Stimulated activated CD4-positive, alpha-beta T cell treated with anti-CD3 and anti-CD28 coated beads, Interleukin-4, amount 100 ng/mL, for 24 hours (primary cell): ENCODE results near the gene EML4.
A peak's percentile ranks its signal among the peaks of the same experiment; 100 is the strongest.

Source experiments
- DNase-seq: peaks from one replicate; pipeline ENCODE4 v3.0.0-alpha.2; 2020

Gene EML4

DNA sequence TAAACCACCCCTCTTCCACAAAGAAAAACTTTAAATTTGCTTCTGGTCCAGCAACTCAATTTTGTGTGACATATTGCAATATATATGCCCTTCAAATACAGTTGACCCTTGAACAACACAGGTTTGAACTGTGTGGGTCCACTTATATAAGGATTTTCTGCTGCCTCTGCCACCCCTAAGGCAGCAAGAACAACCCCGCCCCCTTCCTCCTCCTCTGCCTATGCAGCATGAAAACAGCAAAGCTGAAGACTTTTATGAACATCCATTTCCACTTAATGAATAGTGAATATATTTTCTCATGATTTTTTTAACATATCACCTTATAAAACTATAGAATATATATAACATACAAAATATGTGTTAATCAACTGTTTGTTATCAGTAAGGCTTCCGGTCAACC is 58.3 kb downstream of the EML4 start:
- DNase-seq = no peak

DNA sequence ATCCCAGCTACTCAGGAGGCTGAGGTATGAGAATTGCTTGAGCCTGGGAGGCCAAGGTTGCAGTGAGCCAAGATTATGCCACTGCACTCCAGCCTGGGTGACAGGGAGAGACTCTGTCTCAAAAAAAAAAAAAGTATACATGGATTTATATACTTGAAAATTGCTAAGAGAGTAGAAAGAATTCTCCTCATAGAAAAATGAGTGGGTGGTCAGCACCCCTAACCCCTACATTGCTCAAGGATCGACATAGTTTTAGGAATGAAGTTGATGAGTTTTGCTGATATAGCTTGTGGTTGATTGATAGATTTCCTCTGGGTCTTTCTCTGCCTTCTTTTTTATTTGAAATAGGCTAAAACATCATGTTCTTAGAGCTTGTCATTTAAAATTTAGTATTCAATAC is 58.9 kb downstream of the EML4 start:
- DNase-seq = no peak

DNA sequence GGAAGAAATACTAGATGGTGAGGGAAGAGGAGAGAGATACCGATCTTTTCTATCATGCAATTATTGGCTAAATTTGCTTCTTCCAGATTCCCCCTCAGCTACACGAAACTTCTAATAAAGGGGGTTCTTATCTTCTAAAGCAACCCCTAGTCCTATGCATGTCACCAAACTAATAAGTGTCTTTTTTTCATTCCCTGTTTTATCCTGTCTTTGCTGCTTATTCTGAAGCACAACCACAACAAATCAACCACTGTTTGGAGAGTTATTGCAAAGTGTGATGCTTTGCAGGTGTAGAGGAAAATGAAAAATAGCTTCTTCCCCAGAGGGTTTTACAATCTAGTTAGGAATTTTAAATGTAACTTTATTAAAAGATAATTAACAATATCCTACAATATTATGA is 60.8 kb downstream of the EML4 start:
- DNase-seq = no peak

DNA sequence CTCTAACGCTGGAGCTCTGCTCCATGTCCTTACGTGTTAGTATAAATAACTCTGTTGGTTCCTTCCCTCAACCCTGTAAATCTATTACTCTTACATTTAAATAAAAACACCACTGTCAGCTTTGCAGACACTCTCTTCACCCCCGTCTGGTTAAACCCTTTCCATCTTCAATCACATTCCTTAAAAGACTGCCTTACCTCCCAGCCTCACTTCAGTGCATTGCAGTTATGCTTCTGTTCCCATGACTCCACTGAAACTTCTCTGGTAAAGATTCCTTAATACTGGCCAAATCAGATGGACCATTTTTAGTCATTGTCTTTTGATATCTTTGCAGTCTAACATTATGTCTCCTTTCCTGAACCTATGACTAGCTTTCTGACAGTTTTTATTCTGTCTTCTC is 61.7 kb downstream of the EML4 start:
- DNase-seq = no peak

DNA sequence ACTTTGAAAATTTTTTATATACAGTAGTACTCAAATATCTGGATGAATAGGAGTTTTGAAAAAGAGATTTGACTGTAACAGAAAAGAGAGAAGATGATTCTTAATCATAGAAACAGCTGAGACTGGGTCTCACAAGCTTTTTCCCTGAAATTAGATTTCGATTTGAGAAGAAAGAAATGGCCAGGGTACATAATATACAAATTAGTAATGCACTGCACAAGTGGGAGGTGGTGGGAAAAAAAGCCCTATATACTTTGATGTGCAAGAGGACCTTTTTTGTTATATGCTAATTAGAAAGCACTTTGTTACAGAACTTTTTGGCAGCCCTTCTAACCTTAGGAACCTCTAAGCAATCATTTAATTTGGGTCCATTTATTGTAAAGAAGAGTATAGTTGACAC is 62.9 kb downstream of the EML4 start:
- DNase-seq = peak; percentile 35

DNA sequence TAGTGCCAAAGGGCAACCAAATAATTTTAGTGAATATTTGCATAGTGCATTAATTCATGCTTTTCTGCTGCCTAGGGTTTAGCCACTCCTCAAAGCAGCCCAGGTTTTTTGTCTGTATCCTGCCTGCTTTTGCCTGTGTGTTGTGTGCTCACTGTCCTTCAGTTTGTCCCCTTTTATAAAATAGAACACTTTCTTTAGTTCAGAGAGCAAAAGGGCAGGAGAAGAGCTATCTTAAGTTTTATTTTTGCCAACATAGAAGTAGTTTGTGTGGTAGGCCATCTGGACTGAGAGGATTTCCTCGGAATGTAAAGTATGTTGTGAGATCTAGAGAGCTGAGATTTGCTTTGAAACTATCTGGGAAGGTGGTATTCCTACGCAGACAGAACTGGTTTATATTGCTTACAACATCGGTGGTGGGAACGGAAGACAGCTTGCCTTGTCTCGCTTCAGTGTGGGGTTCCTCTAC is 64.9 kb downstream of the EML4 start:
- DNase-seq = no peak

DNA sequence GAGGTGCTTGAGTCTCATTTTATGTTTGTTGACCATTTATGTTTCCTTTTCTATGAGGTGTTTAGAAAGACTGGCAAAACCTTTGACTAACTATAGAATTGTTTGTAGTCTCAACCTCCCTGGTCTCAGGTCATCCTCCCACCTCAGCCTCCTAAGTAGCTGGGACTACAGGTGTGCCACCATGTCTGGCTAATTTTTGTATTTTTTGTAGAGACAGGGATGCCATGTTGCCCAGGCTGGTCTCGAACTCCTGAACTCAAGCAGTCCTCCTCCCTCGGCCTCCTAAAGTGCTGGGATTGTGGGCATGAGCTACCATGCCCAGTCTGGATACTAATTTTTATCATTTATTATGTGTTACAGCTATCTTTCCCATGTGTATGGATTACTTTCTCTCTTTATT is 67.8 kb downstream of the EML4 start:
- DNase-seq = no peak

DNA sequence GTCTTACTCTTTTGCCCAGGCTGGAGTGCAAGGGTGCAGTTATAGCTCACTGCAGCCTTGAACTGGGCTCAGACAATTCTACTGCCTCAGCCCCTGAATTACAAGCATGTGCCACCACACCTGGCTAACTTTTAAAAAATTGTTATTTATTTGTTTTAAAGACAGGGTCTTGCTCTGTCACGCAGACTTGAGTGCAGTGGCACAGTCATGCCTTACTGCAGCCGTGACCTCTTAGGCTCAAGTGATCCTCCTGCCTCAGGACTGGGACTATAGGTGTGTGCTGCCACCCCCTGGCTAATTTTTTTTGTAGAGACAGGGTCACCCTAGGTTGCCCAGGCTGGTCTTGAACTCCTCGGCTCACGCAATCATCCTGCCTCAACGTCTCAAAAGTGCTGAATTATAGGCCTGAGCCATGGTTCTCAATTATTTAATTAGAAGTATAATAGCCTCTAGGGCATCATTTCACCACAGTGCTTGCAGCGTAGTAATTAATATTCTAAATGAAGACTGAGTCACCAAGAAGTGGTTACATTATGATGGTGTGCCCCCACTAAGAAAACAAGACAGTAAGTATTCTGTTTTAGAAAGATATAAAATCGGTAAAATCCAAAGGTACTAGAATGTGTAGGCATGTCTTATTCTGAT is 69.6 kb downstream of the EML4 start:
- DNase-seq = peak; percentile 47

DNA sequence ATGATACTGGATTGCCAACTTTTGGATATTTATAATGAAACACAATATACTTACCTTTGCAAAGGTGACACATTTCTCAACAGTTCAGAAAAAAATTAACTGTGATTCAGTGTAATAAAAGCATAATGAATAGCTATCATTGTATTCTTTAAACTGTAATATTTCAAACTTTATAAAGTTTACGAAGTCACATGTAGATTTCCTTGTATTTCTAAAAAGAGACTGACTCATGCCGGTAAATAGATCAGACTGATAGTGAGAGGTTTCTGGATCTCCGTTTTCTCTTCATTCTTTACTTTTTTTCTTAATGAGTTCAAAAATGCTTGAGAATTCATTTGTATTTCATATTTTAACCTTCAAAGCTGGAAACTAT is 70.1 kb downstream of the EML4 start:
- no peak for DNase-seq

DNA sequence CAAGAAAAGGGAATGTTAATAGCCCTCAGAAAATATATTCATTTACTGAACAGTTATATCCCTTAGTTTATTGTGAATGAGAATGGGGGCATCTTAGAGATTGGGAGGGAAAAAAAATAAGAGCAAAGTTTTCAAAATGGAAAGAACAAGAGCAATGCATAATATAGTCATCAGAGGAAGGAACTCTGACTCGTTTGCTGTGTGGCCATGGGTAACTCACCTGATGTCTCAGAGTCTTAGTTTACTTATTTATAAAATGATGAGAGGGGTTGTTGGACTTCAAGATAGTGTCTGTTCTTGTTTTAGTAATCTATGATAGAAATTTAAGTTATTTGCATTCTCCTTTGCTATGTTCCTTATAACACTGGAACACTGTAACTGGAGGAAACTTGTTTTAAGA is 70.7 kb downstream of the EML4 start:
- DNase-seq = no peak

DNA sequence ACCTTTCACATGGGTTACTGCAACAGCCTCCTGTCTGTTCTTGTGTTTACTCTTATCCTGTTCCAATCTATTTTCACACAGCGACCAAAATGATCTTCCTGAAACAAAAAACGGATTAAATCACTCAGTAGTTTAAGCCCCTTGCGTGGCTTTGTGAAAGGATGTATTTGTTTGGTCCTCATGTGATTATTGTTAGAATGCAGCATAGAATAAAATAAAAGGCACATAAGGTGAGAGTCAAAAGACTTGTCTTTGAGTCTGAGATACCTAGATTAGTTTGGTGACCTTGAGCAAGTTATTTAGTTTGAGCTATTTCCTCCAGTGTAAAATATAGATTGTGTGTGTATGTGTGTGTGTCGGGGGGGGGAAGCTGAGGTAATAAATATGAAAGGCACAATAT is 72.4 kb downstream of the EML4 start:
- DNase-seq = no peak

DNA sequence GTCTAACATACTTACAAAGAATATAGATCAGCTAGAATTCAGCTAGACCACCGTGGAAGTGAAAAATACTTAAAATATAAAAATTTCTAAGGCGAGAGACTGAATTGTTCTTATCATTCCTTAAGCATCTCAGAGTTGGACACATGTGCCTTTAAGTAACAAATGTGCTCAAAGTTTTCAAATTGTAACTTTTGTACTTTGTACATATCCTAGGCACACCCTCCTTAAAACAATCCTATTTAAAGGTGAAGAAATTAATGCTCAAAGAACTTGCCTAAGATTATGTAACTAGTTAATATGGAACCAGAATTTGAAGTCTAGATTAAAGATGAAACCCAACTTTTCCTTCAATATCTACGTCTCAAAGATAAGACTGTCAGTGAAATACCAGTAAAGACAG is 74.1 kb downstream of the EML4 start:
- DNase-seq = no peak

DNA sequence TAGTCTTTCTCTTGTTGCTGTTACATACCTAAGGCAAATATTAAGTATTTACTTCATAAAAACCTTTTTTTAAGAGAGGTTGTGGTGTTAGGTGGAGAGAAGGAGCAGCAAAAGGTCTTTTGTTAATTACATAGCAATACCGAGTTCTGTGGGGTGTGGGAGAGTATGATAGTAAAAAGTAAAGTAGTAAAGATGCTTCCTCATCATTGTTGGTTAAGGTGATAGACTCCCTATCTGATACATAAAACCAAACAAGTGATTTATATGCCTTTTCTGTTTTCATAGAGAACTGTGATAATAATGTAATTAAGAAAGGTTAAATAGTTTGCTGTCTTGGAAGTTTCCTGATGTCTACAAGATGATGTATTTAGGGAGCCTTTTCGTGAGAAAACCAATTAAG is 75.4 kb downstream of the EML4 start:
- DNase-seq = no peak

DNA sequence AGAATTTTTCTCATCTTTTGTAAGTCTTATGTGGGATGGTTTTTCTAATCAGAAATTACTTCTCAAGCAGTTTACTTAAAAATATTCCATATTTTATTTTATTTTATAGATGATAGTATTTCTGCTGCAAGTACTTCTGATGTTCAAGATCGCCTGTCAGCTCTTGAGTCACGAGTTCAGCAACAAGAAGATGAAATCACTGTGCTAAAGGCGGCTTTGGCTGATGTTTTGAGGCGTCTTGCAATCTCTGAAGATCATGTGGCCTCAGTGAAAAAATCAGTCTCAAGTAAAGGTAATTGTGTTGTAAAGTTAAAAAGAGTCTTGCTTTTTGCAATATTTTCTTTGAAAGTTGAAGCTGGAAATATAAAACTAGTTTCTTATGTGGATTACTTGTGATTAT is 76.2 kb downstream of the EML4 start:
- DNase-seq = no peak

DNA sequence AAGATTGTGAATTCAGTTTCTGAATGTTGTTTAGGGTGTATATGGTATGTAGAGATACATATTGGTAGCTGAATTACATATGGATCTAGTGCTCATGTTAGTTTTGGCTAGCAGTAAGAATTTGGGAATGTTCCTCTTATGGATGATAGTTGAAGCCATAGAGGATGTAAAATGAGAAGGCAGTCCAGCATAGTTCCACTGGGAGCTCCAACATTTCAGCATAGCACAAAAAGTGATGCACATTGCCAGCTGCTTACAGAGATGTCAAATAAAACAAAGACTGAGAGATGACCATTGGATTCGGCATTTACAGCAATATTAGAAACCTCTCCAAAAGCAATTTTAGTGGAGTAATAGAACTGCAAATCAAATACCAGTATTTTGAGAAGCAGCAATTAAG is 77.4 kb downstream of the EML4 start:
- no peak for DNase-seq

DNA sequence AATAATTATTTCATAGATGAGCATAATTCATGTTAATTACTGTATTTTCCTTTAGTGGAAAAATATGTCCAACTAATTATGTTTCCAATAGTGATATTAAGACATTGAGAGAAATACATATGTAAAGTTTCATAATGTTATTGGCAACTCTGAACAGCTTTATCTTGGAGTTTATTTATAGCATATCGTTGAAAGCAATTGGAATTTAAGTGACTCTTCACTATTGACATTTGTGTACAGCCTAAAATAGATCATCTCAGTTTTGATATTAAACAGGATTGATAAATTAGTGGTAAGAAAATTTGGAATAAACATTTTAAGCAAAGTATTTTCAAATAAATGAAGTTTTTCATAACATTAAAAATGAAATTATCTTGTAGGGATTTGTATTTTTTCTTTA is 79.7 kb downstream of the EML4 start:
- no peak for DNase-seq

DNA sequence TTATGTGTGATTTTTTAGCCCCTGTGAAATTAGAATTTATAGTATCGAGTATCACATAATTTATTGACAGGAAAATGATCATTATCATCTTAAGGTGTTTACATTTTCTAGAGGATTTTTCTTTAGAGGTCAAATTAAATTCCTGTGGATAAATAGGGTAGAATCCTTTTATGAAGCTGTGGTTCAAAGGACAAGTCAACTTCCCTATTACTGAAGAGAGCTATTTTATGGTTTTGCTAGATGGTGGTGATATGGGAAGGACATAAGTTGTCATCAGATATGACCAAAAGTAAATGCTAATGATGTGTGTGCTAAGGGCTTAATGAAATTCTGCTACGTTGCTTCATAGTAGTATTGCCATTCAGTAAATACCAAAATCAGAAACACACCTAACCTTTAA is 80.1 kb downstream of the EML4 start:
- no peak for DNase-seq

DNA sequence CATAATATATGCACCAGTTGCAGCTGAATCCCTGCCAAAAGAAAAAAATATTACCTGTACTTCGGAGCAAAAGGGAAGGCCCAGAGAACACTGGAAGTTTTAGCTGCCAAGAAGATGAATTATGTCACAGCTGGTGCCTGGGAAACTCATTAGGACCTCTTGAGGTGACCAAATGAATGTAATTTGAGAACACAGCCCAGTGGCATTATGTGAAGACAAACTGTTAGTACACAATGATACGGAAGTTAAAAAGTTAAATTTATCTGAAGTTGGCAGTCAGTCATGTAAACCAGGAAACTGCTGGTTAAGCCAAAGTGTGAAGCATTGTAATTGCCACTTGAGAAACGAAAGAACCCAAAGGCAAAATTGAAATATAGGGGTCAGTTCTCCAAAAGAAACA is 80.7 kb downstream of the EML4 start:
- no peak for DNase-seq

DNA sequence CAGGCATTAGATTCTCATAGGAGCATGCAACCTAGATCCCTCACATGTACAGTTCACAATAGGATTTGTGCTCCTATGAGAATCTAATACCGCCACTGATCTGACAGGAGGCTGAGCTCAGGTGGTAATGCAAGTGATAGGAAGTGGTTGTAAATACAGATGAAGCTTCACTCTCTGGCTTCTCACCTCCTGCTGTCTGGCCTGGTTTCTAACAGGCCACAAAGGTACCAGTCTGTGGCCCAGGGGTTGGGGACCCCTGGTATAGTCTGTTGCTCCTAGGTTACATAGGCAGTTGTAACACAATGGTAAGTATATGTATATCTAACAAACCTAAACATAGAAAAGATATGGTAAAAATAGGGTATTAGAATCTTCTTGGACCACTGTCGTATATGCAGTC is 81.8 kb downstream of the EML4 start:
- DNase-seq = no peak

DNA sequence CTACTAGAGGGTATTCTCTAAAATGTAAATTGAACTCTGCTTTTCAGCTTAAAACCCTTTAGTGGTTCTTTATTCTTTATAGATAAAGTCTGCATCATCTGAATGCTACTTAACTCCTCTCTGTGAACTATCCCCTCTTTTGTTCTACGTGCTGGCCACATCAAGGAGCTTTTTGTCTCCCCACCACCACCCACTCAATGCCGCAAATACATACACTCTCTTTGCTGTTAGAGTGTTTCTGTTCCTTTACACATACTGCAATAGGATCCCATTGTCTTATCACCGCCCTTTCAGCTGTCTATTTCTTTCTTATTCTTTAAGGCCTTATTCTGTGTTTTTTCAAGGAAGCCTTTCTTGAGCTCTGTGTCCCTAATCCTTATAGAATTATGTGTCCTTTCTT is 83.3 kb downstream of the EML4 start:
- DNase-seq = peak; percentile 29

DNA sequence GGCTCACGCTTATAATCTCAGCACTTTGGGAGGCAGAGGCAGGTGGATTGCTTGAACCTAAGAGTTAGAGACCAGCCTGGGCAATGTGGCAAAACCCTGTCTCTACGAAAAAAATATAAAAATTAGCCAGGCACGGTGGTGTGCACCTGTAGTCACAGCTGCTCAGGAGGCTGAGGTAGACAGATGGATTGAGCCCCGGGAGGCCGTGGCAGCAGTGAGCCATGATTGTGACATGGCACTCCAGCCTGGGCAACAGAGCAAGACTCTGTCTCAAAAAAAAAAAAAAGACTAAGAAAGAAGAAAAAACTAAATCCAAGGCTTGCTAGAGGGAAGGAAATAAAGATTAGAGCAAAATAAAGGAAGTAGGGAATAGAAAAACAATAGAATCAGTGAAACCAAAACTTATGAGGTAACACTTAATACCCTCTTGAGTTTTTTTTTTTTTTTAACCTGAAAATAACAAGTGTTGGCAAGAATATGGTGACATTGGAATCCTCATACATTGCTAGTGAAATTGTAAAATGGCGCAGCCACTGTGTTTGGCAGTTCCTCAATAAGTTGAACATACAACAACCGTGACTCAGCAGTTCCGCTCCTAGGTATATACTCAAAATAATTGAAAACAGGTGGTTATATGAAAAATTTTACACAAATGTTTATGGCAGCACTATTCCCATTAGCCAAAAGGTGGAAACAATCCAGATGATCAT is 85.2 kb downstream of the EML4 start:
- DNase-seq = no peak

DNA sequence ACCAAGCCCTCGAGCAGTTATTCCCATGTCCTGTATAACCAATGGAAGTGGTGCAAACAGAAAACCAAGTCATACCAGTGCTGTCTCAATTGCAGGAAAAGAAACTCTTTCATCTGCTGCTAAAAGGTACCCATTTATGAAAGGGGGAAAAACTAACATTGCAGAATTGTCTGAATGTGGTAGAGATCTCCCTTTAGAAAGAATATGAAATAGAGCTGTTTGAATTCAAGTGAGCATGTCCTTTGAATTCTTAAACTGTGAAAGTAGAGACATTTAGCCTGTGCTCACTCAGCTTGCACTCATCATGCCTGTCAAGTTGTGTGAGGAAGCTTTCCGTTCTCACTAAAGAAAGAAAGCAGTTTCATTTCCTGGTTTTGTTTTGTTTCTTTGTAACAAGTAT is 87.4 kb downstream of the EML4 start:
- DNase-seq = no peak

DNA sequence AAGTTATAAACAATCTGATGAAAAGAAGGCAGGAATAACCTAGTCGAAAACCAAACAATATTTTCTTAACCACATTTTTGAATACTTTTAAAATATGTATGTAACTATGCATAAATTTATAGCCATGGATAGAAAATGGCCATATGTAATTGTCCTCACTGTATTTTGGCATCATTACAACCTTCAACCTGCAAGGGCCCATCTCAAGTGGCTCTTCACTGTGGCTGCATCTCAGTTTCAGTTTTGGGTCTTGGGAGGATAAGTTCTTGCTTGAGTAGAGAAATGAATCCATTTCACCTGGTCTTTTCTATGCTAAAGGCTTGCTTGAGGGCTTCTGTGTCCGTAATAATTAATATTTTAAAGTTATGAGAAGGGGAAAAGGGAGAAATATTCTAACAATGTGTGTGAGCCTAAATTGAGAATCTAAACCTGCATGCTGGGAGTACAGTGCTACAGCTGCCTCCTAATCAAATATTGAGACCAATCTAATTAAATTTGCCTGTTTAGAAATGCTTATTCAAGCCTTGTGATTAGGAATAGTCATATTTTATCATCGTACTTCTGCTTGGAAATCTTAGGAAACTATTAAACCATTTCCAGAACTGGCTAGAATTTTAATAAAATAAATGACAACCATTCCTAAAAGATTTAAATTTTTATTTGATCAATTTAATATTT is 92.5 kb downstream of the EML4 start:
- no peak for DNase-seq

DNA sequence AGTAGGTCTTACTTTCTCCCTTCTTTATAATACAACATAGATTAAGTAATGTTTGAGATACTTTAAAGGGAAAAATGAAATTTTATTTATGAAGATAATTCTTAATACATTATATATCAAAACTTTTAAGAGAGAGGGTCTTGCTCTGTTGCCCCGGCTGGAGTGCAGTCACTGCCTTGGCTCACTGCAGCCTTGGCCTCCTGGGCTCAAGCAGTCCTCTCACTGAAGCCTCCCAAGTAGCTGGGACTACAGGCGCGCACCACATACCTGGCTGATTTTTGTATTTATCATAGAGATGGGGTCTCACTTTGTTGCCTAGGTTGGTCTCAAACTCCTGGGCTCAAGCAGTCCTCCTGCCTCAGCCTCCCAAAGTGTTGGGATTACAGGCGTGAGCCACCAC is 97.1 kb downstream of the EML4 start:
- no peak for DNase-seq

DNA sequence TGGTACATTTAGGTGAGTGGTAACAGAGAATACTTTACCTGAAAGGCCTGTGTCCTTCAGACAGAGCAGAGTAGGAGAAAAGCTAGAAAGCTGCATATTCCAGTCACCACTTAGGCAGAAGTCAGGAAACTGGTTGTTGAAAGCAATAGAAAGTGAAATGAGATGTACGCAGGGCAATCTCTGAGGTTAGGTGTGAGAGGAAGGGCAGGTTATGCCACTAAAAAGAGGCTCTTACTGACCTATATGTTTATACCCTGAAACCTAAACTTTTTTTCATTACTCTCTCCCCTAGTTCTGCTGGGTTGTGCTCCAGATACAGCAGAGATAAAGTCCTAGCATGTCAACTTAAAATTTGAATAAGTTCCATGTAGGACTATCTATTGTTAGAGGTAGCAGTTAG is 98.4 kb downstream of the EML4 start:
- DNase-seq = no peak
